HCT116 (cell line): ENCODE data around the gene TRIM62. TPM values are rescaled to one million over a fixed set of nuclear protein-coding genes. Genes with fewer than 3 reads are reported as not detected.

Experiments
- ATAC-seq: fragments of 200-7000 bp; cut with Tn5 transposase; 2 replicates; pipeline ENCODE4 v1.9.1; 2020; ENCODE audit warnings: mild to moderate bottlenecking, moderate library complexity
- BruUV-seq: library from RNA; stranded (reverse); fragments of 400-500 nt; replicated peaks from 2 replicates; lab custom pipeline; 2021; lab: Mats Ljungman, UMichigan
- CTCF ChIA-PET: fragments of 300-600 bp; sonication (Branson Sonifier 250); formaldehyde crosslinking; loops from one replicate; lab custom pipeline; 2021; ENCODE audit warnings: antibody characterized with exemption; lab: Charles Lee
- POLR2A ChIA-PET: fragments of 300-600, 350-600 bp; sonication (Branson Sonifier 250); formaldehyde crosslinking; loops from one replicate; lab custom pipeline; 2021; ENCODE audit warnings: antibody characterized with exemption; lab: Charles Lee
- RAD21 ChIA-PET, 2 experiments: fragments of 300-600 bp; sonication (Branson Sonifier 250); formaldehyde crosslinking; loops; one replicate each; lab custom pipeline; 2023; ENCODE audit warnings: low total read pairs in 2 of 2; ENCODE audit not compliant: uncharacterized antibody in 2 of 2, unreplicated experiment in 2 of 2, low non-redundant PET in 1 of 2; lab: Charles Lee
- DNase-seq: peaks from one replicate; pipeline ENCODE4 v3.0.0-alpha.2; 2010; ENCODE audit warnings: low read depth, low spot score
- H2AFZ ChIP-seq: fragments of 200-600 bp; shearing (Covaris generic), sonication (generic); 2 replicates; pipeline ENCODE4 v1.6.1; 2017; ENCODE audit warnings: low read depth, mixed run types, mixed read lengths, antibody characterized with exemption, low read length; ENCODE audit not compliant: poor library complexity, severe bottlenecking
- H3K27ac ChIP-seq: 2 replicates; pipeline ENCODE4 v1.5.1; 2012; ENCODE audit warnings: low read depth, low read length
- H3K27me3 ChIP-seq: fragments of 200-600 bp; sonication (generic); 2 replicates; pipeline ENCODE4 v1.6.1; 2016; ENCODE audit warnings: mixed run types, low read length, mixed read lengths; ENCODE audit not compliant: insufficient read depth
- H3K36me3 ChIP-seq, 2 experiments: fragments of 200-500 bp in 1 of 2; fragments of 200-600 bp in 1 of 2; sonication (Bioruptor generic) in 1 of 2; sonication (generic) in 1 of 2; 2 replicates each; pipeline versions ENCODE4 v1.5.1 to v1.6.1; 2014 to 2016; ENCODE audit warnings: low read length in 2 of 2, inconsistent platforms in 1 of 2, mixed read lengths in 1 of 2, mixed run types in 1 of 2; ENCODE audit not compliant: insufficient read depth in 2 of 2, control insufficient read depth in 1 of 2
- H3K4me1 ChIP-seq, 2 experiments: fragments of 200-600 bp in 1 of 2; sonication (generic) in 1 of 2; 2 replicates each; pipeline versions ENCODE4 v1.5.1 to v1.6.1; 2012 to 2017; ENCODE audit warnings: low read length in 2 of 2, inconsistent platforms in 1 of 2, mild to moderate bottlenecking in 1 of 2, mixed read lengths in 1 of 2, mixed run types in 1 of 2, moderate library complexity in 1 of 2; ENCODE audit not compliant: insufficient read depth in 2 of 2, control insufficient read depth in 1 of 2
- H3K4me2 ChIP-seq: fragments of 200-600 bp; sonication (generic); 2 replicates; pipeline ENCODE4 v1.6.1; 2017; ENCODE audit warnings: mixed run types, low read length, mixed read lengths
- H3K4me3 ChIP-seq, 2 experiments: fragments of 200-600 bp in 1 of 2; sonication (generic) in 1 of 2; replicated peaks in 1 of 2; 2 replicates each; pipeline ENCODE4 v1.5.1; 2011 to 2016; ENCODE audit warnings: low read length in 2 of 2, control low read depth in 1 of 2, low read depth in 1 of 2, mild to moderate bottlenecking in 1 of 2, mixed read lengths in 1 of 2, mixed run types in 1 of 2
- H3K79me2 ChIP-seq: fragments of 200-600 bp; sonication (generic); 2 replicates; pipeline ENCODE4 v1.6.1; 2017; ENCODE audit warnings: mild to moderate bottlenecking, mixed run types, low read length, moderate library complexity, mixed read lengths; ENCODE audit not compliant: insufficient read depth
- H3K9ac ChIP-seq: fragments of 200-600 bp; sonication (generic); 2 replicates; pipeline ENCODE4 v1.6.1; 2016; ENCODE audit warnings: low read length, mixed read lengths
- H3K9me2 ChIP-seq: fragments of 200-600 bp; sonication (generic), shearing (Covaris generic); 2 replicates; pipeline ENCODE4 v1.6.1; 2017; ENCODE audit warnings: mixed run types, mild to moderate bottlenecking, moderate library complexity; ENCODE audit not compliant: insufficient read depth
- H3K9me3 ChIP-seq, 2 experiments: fragments of 200-500 bp in 1 of 2; fragments of 200-600 bp in 1 of 2; sonication (Bioruptor generic) in 1 of 2; sonication (generic) in 1 of 2; 2 replicates each; pipeline ENCODE4 v1.6.1; 2014 to 2017; ENCODE audit warnings: low read length in 2 of 2, mixed read lengths in 2 of 2, inconsistent platforms in 1 of 2, low read depth in 1 of 2, mild to moderate bottlenecking in 1 of 2, mixed run types in 1 of 2, moderate library complexity in 1 of 2; ENCODE audit not compliant: control insufficient read depth in 1 of 2, insufficient read depth in 1 of 2
- H4K20me1 ChIP-seq: fragments of 200-600 bp; sonication (generic), shearing (Covaris generic); 2 replicates; pipeline ENCODE4 v1.6.1; 2017; ENCODE audit warnings: mixed run types, mild to moderate bottlenecking, moderate library complexity; ENCODE audit not compliant: insufficient read depth
- ATF3 ChIP-seq: IDR thresholded peaks from 2 replicates; pipeline ENCODE4 v1.6.1; 2012
- CBX3 ChIP-seq: IDR thresholded peaks from 2 replicates; pipeline ENCODE4 v1.6.1; 2012; ENCODE audit warnings: low read depth
- CTCF ChIP-seq, 3 experiments: fragments of 200-600 bp in 1 of 3; sonication (generic) in 1 of 3; IDR thresholded peaks in 2 of 3; conservative IDR thresholded peaks in 1 of 3; 2 replicates each; pipeline ENCODE4 v1.5.1; 2012 to 2017; ENCODE audit warnings: low read depth in 2 of 3, low read length in 2 of 3, antibody characterized with exemption in 1 of 3, borderline replicate concordance in 1 of 3, control low read depth in 1 of 3, mild to moderate bottlenecking in 1 of 3, mixed read lengths in 1 of 3, mixed run types in 1 of 3, moderate library complexity in 1 of 3; ENCODE audit not compliant: insufficient read depth in 1 of 3
- EGR1 ChIP-seq: IDR thresholded peaks from 2 replicates; pipeline ENCODE4 v1.6.1; 2012; ENCODE audit warnings: low read depth
- ELF1 ChIP-seq: IDR thresholded peaks from 2 replicates; pipeline ENCODE4 v1.6.1; 2012; ENCODE audit warnings: low read depth, borderline replicate concordance
- EZH2 ChIP-seq: fragments of 200-600 bp; sonication (generic); IDR thresholded peaks from 2 replicates; pipeline ENCODE4 v1.6.1; 2017; ENCODE audit warnings: antibody characterized with exemption, mixed run types
- EZH2phosphoT487 ChIP-seq: fragments of 200-600 bp; IDR thresholded peaks from 2 replicates; pipeline ENCODE4 v1.6.1; 2018; ENCODE audit warnings: antibody characterized with exemption, borderline replicate concordance
- FOSL1 ChIP-seq: IDR thresholded peaks from 2 replicates; pipeline ENCODE4 v1.6.1; 2012; ENCODE audit warnings: low read depth
- JUND ChIP-seq: IDR thresholded peaks from 2 replicates; pipeline ENCODE4 v1.6.1; 2012
- POLR2A ChIP-seq: IDR thresholded peaks from 2 replicates; pipeline ENCODE4 v1.7.0; 2011; ENCODE audit warnings: borderline replicate concordance; ENCODE audit not compliant: insufficient read depth, insufficient read length; ENCODE audit errors: extremely low read depth
- POLR2AphosphoS5 ChIP-seq: IDR thresholded peaks from 2 replicates; pipeline ENCODE4 v1.6.1; 2011; ENCODE audit warnings: mild to moderate bottlenecking, low read depth, low read length, moderate library complexity
- RAD21 ChIP-seq: IDR thresholded peaks from 2 replicates; pipeline ENCODE4 v1.6.1; 2012; ENCODE audit warnings: low read depth, mild to moderate bottlenecking
- SIN3A ChIP-seq: IDR thresholded peaks from 2 replicates; pipeline ENCODE4 v1.6.1; 2012; ENCODE audit warnings: low read depth
- SP1 ChIP-seq: IDR thresholded peaks from 2 replicates; pipeline ENCODE4 v1.6.1; 2012; ENCODE audit warnings: low read depth
- TCF7L2 ChIP-seq: IDR thresholded peaks from 2 replicates; pipeline ENCODE4 v1.7.0; 2011; ENCODE audit warnings: borderline replicate concordance, inconsistent platforms; ENCODE audit not compliant: insufficient read depth, insufficient read length; ENCODE audit errors: extremely low read depth
- YY1 ChIP-seq: IDR thresholded peaks from 2 replicates; pipeline ENCODE4 v1.6.1; 2011; ENCODE audit warnings: low read length, low read depth, moderate library complexity, mild to moderate bottlenecking; ENCODE audit not compliant: insufficient replicate concordance; ENCODE audit errors: extremely low read depth
- ZBTB33 ChIP-seq: IDR thresholded peaks from 2 replicates; pipeline ENCODE4 v1.6.1; 2011; ENCODE audit warnings: mild to moderate bottlenecking, low read length, moderate library complexity; ENCODE audit not compliant: insufficient replicate concordance; ENCODE audit errors: extremely low read depth
- ZFX ChIP-seq: fragments of 450-650 bp; IDR thresholded peaks from 2 replicates; pipeline ENCODE4 v1.6.1; 2017
- ZNF274 ChIP-seq: fragments of 200-500 bp; sonication (Bioruptor generic); IDR thresholded peaks from 2 replicates; pipeline ENCODE4 v1.6.1; 2014; ENCODE audit warnings: mild to moderate bottlenecking, low read depth, low read length, inconsistent platforms
- intact Hi-C: fragments of 100-400 bp; cut with micrococcal nuclease; formaldehyde crosslinking; loops from 2 replicates; pipeline ENCODE4 v1.10.0; 2022
- total RNA-seq: library from RNA; stranded (reverse); gene quantifications from one replicate; pipeline ENCODE4 v1.2.1, GENCODE V29; 2021; ENCODE audit not compliant: unreplicated experiment

The TRIM62 gene
- total RNA-seq, 1 experiment from 2014 or later, result 6.5 TPM

- TF ChIP-seq EGR1 (no peak), ATF3 (no peak)
Observed at GRCh38 chr1:33175865-33176264, 6.0 kb downstream of the TRIM62 start (continued).

GRCh38 chr1:33173091-33173490 lies 8.8 kb downstream of the TRIM62 start:
- no peak overlapping the region for H3K27ac ChIP-seq
- intact Hi-C loops, result no loop called here
- no peaks in the 10 kb centered on the region for H3K27me3 ChIP-seq
- no peaks in the 10 kb centered on the region for H3K36me3 ChIP-seq
- no peaks in the 10 kb centered on the region for H3K9me2 ChIP-seq
- peaks cover 0 to 6% of the 10 kb centered on the region in 2 experiments; a peak in 1 of 4 replicates for H3K4me1 ChIP-seq
- H3K4me3 ChIP-seq, result no peak overlapping the region
- H3K9me3 ChIP-seq, result no peaks in the 10 kb centered on the region
- BruUV-seq, result no TSS peak
- no peak overlapping the region for H2AFZ ChIP-seq
- TF ChIP-seq ZBTB33 (no peak), POLR2AphosphoS5 (no peak), ZNF274 (no peak), POLR2A (no peak), JUND (no peak), ZFX (no peak), RAD21 (no peak), YY1 (no peak), FOSL1 (no peak), CTCF (IDR thresholded peaks at IDR 0.05 in 2 of 3, conservative IDR thresholded peaks at IDR 0.05 in 1 of 3; ENCODE audit: borderline replicate concordance in 1 of 3, insufficient read depth in 1 of 3, low read depth in 2 of 3, low read length in 2 of 3) (no peak), ELF1 (no peak), CBX3 (no peak), TCF7L2 (no peak), SP1 (no peak), EZH2 (no peak), EZH2phosphoT487 (no peak), ATF3 (no peak), SIN3A (no peak)
- ChIA-PET RAD21 (no interaction called here), POLR2A (interaction anchor here (0.7 kb wide), 1 partner anchor 8 kb away, joined by 3 read pairs; the partner anchor contains the start of gene TRIM62), CTCF (no interaction called here)
- no peaks in the 10 kb centered on the region for H3K79me2 ChIP-seq
- no peak for ATAC-seq
- DNase-seq, result no peak
- no peak overlapping the region for H3K4me2 ChIP-seq
- no peak overlapping the region for H3K9ac ChIP-seq
- no peaks in the 10 kb centered on the region for H4K20me1 ChIP-seq
